SHP77 (cell line): ENCODE measurements around the gene MVK.

Experiments used
- DNase-seq, 2 experiments: peaks; one replicate each; lab custom pipeline; 2025; lab: John Stamatoyannopoulos, UW

The MVK gene

GRCh38 chr12:109608793-109609192 lies 35.2 kb downstream of the MVK start:
- no peak for DNase-seq

DNA sequence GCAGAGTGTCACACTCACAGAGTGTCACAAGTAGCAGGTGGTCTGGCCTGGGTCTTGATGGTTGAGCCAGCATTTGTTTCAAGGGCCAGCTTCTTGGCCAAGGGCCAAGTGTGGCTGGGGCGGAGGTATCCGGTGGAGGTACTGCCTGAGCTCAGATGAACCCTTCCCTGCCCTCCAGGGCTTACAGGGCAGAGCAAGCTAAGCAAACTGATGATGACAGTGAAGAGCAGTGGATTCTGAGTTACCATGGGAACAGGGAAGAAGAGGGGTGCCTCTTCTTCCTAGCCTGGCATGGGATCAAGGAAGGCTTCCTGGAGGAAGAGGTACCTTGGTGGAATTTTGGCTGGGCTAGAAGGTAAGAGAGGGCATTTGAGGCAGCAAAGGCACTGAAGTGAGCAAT lies 35.7 kb downstream of the MVK start:
- peak; percentile 81 to 88 for DNase-seq

- no peak for DNase-seq
Measured at GRCh38 chr12:109610523-109610922, 36.9 kb downstream of the MVK start.

DNA sequence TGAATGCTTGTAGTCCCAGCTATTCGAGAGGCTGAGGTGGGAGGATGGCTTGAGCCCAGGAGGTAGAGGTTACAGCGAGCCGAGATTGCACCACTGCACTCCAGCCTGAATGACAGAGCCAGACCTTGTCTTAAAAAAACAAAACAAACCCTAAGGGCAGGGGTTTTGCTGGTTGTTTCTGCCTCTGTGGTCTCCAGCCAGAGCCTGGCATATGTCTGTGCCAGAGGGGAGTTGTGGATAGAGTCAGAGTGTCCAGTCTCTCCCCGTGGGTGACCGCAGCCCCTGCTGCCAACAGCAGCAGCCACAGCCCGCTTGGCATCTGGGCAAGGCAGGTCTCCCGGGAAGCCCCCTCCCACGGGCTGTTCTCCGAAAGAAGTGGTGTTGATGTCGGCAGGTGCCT lies 37.6 kb downstream of the MVK start:
- no peak for DNase-seq

- DNase-seq = no peak
Measured at GRCh38 chr12:109612003-109612402, 38.4 kb downstream of the MVK start.

DNA sequence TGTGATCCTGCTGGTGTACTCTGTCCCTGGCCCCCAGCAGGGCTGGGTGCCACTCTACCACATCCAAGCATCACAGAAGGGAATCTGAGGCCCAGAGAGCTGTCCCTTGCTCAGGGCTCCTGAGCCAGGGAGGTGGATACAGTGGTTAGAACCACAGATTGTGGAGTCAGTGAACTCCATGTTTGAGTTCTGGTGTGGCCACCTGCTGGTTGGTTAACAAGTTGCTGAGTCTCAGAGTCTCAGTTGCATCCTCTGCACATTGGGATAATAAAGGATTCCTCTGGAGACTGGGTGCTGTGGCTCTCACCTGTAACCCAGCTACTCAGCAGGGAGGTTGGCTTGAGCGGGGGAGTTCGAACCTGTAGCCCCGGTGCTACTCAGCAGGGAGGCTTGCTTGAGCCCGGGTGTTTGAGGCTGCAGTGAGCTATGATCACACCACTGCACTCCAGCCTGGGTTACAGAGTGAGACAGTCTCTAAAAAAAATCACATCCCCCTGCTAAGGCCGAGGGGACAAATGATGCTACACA lies 39.4 kb downstream of the MVK start:
- peak; percentile 15 to 35 for DNase-seq

DNA sequence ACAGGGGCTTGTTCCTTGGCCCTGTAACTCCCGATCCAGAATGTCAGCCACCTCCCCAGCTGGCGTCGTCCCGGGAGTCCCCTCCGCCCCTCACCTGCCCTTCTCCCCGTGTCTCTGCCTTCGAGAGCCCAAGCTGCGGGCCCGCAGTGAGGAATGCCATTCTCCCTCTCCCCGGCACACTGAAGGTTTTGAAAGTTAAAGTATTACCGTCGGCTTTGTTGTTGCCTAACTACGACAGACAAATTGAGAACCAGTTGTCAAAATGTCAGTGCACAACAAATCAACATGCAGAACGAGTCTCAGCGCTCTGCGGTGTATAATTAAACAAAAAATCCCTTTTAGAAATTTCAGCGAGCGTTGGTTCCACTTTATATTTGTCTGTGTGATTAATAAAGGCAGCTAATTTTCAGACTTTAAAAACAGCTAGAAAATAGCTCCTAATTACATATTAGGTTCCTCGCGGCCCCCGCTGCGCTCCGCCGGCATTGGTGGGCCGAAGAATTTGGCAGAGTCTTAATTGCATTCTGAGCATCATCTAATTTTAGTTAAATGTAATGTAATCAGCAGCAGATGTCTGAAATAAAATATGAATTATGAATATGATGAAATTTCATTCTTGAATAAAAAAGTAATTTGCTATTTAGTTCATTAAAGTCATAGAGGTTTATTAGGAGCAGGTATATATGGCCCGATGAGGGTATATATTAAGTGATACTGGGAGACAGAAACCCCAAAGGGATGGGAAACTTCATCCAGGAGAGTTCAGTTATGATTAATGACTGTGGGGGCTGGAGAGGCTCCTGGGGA lies 40.3 kb downstream of the MVK start:
- DNase-seq = no peak

DNA sequence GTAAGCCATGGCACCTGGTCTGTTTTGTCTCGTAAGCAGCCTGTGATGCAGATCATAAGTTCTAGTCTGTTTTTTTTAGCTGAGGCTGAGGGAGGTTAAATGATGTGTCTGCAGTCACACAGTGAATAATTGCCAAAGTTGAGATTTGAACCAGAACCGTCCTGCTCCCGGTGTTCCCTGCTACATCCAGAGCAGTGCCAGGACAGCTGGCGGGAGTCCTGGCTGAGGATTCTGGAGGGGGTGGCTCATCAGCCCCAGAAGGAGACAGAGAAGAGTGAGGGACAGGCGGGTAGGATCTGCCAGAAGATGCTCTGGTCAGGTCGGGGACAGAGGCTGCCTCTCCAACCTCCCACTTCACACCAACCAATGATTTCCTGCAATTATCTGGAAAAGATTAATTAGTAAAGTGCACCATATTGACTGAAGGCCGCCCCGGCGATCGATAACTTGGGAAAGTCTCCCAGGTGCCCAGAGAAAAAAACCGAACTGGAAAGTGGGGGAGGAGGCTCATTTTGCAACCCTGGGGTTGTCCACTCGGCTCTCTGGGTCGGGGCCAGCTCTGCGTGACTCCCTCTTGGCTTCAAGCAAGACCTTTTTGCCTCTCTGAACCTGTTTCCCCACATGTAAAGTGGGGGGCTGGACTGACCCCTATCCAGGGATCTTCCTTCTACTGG lies 42.1 kb downstream of the MVK start:
- DNase-seq = no peak

GRCh38 chr12:109617491-109617890 lies 43.9 kb downstream of the MVK start:
- DNase-seq = no peak

DNA sequence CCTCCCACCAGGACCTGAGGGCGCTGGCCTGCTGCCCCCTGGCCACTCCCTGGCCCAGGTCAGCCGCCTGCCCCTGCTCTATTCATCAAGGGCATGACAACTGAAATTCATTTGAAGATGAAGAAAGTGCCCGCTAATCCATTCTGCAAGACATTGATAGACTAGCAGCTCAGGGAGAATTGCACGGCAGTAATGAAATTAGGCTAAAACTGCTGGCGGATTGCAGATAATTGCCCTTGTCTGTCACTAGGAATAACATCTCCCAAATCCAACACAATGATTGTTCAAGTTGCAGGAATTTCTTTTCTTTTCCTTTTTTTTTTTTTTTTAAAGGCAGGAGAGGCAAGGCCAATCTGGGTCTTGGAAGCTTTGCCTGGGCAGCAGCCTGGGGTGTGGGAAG lies 44.5 kb downstream of the MVK start:
- DNase-seq = no peak

DNA sequence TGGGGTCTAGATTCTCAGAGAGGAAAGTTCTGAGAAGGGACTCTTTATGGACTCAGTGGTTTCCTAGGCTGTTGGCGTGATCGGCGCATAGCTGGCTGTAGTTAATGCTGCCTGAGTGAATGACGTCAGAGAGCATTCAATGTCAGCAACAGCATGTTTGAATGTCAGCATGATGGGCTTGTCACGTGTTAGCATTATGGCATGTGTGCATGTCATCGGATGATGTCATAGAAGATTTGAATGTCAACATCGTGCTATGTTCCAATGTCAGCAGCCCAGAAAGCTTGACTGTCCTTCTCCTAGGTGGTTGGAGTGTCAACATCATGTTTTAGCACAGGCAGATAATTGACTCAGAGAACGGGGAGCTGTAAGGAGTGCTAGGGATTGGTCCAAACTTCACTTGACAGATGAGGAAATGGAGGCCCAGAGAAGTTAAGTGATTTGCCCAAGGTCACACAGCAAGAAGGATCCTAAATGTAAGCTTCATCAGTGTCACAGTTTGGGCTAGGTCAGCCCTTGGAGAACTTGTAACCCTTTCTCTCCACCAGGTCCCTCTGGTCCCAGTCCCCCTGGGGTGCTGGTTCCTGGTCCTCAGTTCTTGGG lies 45.5 kb downstream of the MVK start:
- peak; percentile 42 to 46 for DNase-seq

DNA sequence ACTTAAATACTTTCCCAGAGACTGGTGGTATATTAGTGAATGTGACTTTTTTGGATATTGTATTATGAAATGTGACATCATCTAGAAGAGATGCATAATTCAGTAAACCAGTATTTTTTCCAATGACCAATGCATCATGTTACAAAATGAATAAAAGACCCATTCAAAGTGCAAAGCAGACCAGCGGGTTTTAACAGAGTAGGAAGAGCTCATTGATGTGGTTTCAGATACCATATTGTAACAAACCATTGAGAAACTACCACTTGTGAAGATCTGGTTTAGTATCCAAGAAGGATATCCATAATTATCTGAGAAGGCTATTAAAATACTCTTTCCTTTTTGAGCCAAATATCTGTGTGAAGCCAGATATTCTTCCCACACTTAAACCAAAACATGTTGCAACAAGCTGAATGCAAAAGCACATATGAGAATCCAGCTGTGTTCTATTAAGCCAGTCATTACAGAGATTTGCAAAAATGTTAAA lies 47.7 kb downstream of the MVK start:
- DNase-seq = no peak

DNA sequence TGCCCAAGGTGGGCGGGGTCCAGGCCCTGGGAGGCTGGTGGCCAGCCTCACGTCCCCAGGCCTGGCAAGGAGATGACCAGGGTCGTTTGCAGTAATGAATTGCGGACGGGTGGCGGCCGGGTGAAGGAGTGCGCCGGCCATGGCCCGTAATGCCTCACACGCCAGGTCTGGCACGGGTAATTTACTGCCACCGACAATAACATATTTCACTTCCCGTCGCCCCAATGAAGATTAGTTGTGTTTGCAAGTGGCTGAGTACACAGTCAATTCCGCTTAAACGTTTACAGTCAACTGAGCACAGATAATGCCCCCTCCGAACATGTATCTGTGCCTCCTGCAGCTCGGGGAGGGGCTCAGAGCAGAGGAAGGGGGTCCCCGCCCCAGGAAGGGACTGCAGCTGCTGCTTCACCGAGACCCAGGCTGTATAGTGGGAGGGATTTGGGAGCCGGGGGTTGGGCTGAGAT lies 48.3 kb downstream of the MVK start:
- DNase-seq = peak; percentile 59 to 77

DNA sequence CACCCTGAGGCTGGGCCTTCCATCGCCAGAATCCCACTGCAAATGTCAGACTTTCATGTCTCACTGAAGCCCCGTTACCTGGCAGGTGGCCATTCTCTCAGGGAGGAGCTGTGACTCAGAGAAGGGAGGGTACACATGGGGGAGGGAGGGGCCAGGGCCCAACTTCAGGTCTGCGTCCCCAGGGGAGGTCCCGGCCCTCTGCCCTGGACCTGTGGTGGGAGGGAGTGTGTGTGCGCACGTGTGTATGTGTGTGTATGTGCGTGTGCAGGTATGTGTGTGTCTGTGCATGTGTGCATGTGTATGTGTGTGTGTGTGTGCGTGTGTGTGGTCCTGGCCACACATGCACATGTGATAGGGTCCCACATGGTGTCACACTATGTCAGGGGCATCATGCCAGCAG lies 50.9 kb downstream of the MVK start:
- no peak for DNase-seq

- no peak for DNase-seq
Measured at GRCh38 chr12:109625131-109625559, 51.6 kb downstream of the MVK start.

DNA sequence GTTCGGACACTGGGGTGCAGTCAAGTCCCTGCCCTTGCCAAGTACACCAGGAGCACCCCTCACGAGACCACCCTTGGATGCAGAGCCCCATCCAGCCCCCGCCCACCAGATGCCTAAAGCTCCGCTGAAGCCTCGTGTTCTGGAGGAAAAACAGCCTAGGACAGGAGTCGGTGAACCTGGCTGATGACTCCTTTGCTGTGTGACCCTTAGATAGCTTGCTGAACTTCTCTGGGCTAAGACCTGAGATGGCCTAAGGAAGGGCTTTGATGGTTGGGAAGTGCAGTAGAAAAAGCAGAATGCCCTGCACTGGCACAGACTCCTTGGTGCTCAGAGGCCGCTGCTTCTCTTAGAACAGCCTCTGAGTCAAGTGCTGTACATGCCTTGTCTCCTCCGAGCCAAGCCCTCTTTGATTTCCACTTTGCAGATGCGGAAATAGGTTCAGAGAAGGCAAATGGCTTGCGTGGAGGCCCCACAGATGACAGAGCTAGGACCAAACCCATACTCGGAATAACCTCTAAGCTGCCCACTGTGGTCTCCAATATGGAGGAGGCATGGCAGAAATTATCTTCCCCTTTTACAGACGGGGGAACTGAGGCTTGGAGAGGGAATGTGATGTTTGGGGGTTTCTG lies 52.3 kb downstream of the MVK start:
- no peak for DNase-seq

GRCh38 chr12:109626378-109627115 lies 53.0 kb downstream of the MVK start:
- no peak for DNase-seq

DNA sequence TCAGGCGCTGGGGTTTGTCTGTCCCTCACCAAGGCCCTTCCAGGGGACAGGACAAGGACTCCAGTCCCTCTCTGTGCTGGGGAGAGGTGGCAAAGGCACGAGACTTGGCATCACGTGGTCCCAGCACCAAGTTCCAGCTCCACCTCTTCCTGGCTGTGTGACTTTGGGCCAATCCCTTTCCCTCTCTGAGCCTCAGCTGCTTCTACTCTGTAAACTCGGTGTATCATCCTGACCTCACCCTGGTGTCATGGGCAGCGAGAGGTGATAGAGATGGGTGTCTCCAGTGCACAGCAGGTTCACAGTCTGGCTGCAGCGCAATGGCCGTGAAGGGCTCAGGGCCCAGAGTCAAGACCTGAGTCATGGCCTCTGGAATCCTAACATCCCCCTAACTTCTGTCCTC lies 54.0 kb downstream of the MVK start:
- DNase-seq = no peak

DNA sequence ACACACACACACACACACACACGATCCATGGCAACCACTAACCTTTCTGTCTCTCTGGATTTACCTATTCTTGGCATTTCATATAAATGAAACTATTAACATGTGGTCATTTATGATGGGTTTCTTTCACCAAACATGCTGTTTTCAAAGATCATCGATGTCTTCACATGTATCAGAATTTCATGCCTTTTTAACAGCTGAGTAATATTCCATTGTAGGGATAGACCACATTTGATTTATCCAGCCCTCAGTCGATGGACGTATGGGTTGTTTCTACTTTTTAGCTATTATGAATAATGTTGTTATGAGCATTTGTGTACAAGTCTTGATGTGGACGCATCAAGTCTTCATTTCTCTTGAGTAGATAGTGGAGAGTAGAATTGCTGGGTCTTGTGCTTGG lies 56.5 kb downstream of the MVK start:
- DNase-seq = no peak

GRCh38 chr12:109630815-109631214 lies 57.2 kb downstream of the MVK start:
- no peak for DNase-seq

GRCh38 chr12:109631302-109631701 lies 57.7 kb downstream of the MVK start:
- DNase-seq = no peak
